ENCODE measurements around the gene IL18. TPM values are rescaled to one million over a fixed set of nuclear protein-coding genes. Genes with fewer than 3 reads are reported as not detected.

The IL18 gene
- total and polyA plus RNA-seq, 9 of the 15 experiments (the other 6 are each of a cell fraction or from before 2014, with no cell fraction given) = 4.1 to 10.0 (median 6.1) TPM

GRCh38 chr11:112174789-112175598, 11.1 kb upstream of the IL18 start, which contains the start of gene BCO2 (continued):
- TF ChIP-seq MGA (IDR thresholded peaks at IDR 0.05) (no peak), ZNF431 (CRISPR knock-in tag; IDR thresholded peaks at IDR 0.05) (no peak), DEAF1 (CRISPR knock-in tag; IDR thresholded peaks at IDR 0.05) (0 out of 2 replicates have a peak, but pooled peaks have one; percentile 25), BRF2 (IDR thresholded peaks at IDR 0.05; ENCODE audit: borderline replicate concordance, insufficient read depth, insufficient read length) (no peak), ELF4 (CRISPR knock-in tag; IDR thresholded peaks at IDR 0.05) (no peak), NFIC (IDR thresholded peaks at IDR 0.05) (no peak), NR2F6 (CRISPR knock-in tag; IDR thresholded peaks at IDR 0.05) (no peak), AFF4 (CRISPR knock-in tag; IDR thresholded peaks at IDR 0.05) (no peak)
